NCI-H345 (cell line): ENCODE data around the gene SAG.

Experiments used
- DNase-seq: peaks from one replicate; lab custom pipeline; 2025; lab: John Stamatoyannopoulos, UW

Gene SAG

DNA sequence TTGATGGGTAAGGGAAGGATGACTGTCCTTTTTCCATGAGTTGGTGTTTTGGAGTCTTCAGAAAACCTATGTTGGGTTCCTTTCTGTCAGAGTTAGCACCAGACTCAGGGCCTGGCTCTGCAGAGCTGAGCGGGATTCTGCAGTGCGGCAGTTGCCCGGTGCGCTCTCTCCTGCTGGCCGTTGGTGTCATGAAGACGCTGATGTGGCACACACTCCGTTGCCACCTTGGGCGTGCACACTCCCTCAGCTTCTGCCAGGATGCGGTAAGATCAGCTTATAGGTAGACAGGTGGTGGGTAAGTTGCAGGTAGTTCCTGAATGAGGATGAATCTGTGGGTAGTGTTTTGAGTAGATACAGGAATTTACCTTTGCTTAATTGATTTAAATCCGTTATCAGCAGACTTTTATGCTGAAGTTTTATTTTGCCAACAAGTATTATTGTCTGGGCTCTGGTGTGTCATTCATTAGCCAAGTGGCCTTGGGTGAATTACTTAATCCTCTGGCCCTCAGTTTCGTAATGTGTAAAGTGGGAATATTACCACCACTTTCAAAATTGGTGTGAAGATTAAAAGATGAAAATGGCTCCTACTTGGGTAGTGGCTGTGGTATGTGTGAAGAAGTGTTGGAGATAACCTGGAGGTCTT, 73.5 kb downstream of the SAG start:
- DNase-seq, result no peak

- DNase-seq, result no peak
These were observed 74.0 kb downstream of the SAG start for GRCh38 chr2:233381638-233381995.

GRCh38 chr2:233384015-233384414, 76.4 kb downstream of the SAG start:
- no peak for DNase-seq

DNA sequence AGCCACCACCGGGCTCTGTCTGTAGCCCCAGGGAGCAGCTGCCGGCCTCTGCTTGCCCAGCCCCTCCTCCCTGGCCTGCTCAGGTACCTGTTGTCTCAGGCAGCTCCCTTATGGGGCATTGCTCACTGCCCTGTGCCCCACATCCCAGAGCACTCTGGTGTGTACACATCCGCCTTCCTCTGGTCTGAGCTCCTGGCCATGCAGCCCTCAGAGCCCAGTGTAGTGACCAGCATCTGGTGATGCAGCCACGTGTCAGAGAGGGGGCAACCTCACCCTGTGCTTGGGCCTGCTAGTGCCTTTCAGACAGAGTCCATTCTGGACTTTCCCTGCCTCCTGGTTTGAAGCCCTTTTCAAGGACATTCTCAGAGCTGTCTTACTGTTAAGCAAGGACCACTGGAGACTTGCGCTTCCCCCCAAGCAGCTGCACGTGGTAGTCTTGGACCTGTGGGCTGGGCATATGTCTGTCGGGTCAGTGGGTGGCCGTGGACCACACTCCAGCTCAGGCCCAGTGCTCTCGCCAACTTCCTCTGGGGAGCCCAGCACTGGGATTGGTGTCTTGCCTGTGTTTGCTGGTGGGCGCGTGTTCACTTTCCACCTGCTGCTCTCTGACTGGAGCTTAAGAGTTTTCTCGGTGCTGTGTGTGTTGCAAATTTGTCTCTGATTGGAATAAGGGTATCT, 77.3 kb downstream of the SAG start:
- no peak for DNase-seq

DNA sequence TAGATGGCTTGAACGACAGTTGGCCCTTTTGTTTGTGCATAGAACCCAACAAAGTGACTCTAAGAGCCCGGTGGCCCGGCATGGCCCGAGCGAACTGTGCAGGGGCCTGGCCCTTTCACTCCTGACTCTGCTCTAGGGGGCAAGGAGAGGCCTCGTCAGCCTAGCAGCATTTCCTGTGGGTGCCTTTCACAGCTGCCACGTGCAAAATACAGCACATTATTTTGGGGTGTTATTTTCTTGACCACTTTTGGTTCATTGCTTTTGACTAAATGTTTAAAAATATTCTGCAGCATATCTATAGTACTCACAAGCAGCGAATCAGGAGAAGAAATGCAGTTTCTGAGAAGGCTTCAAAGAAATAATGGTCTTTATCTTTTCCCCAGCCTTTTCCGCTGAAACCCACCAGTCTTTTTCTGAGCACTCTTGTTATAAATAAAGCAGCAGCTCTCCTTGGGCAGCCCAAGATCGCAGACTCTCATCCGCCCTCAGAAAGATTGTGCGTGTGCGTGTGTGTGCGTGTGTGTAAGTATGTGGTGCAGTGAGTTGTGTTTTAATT, 78.0 kb downstream of the SAG start:
- no peak for DNase-seq

DNA sequence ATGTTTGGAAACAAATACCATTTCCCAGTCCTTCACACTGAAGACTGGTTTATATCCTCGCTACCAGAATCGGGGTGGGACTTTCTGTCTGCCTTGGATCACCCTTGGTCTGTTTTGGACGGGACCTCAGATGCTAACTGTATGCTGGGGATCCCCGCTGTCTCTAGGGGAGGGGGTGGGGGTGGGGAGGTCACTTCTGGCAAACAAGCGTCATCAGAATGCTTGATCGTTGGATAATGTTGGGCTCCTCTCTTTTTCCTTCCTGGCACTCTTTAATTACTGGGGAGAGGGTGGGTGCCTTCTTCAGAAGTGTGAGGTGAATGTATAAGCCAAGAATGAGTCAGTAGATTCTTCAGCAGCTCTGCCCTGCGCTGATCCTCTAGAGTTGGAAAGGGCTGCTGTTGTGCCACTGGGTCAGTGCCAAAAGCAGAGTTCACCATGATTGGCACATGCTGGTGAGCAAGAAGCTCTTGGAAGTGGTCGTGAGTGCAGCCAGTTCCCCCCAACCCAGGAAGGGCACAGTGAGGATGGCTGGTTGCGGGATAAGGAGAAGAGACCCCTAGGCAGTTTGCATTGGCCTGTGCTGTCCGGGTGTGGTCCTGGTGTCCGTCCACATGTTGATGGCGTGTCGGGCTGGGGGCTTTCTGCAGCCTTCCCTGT, 78.9 kb downstream of the SAG start:
- no peak for DNase-seq

DNA sequence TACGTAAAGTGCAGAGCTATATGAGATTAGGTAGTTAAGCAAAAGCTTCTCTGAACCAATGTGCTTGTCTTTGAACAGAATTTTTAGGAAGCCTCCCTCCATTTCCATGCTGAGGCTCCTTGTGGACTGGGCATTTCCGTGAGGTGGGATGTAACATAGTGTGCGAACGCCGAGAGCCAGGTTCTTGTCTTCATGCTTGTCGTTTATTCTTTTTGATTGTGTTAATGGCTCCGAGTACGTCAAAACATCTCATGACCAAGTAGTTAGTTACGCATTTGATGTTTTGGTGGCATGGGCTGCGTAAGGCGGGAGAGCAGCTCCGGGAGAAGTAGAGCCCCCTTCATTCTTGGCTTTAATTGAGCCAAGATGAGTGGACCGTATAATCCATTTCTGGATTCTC, 79.6 kb downstream of the SAG start:
- DNase-seq, result no peak

GRCh38 chr2:233387667-233388528, 80.3 kb downstream of the SAG start:
- no peak for DNase-seq

DNA sequence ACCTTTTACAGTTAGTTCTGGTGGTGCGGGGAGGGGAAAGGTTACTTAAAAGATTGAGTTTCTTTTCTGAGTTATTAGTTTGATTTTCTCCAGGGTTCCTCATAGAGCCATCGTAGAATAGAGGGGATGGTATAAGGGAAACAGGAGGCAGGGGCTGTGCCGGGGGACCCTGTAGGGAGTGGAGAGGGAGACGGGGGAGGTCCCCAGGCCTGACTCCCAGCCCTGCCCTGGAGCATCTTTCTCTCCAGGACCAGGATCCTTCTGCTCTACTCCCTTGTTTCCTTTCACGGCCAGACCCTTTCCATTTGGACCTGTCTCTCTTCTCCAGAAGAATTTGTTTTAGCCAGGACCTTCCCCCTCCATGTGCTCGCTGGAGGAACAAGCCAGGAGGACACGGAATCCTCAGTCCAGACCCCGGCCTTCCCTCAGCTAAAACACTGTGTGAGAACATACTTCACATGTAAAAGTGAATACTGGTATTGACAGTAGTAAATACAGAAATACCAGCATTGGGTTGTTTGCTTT, 82.0 kb downstream of the SAG start:
- DNase-seq, result no peak

GRCh38 chr2:233395687-233396086, 88.1 kb downstream of the SAG start:
- no peak for DNase-seq
